Heart left ventricle (tissue), 13 donors: ENCODE measurements around the gene UVSSA.
"Not testable (repeated sequence)": the region's sequence is repeated elsewhere in the genome, so short reads cannot be mapped to it uniquely, and the experiment has no call there.

Source experiments
- CTCF ChIP-seq, 12 donors: fragments of 200-600 bp; sonication (generic) in 4 of 12; IDR thresholded peaks; one replicate each; pipeline versions ENCODE4 v1.5.0 to v1.8.0; 2018 to 2022; ENCODE audit warnings: antibody characterized with exemption in 12 of 12, mild to moderate bottlenecking in 5 of 12
- POLR2A ChIP-seq, 2 donors: fragments of 450-650 bp; IDR thresholded peaks; one replicate each; pipeline ENCODE4 v1.6.1; 2017; ENCODE audit warnings: antibody characterized with exemption in 2 of 2, mild to moderate bottlenecking in 2 of 2, moderate library complexity in 2 of 2
- donor health status: ischemic (EF 13 %, LVEDD 7.1; RV severe dilation, severe dysfunction).
- donor health status: DM: no; HTN: yes; CAD: no.
- donor health status: DM: no; HTN: no; CAD: no.
- donor health status: ischemic (EF 25% LVEDD 6.9; RV normal size, moderate dysfunction).
- donor health status: ischemic (EF 25% LVEDD 5.7; RV mildly dilated, moderate dysfunction).
- donor health status: ischemic (EF 35%, LVEDD 5.7; RV mildly dilated, moderate dysfunction).
- donor health status: nonischemic (EF 11% LVEDD 7.7; RV severe dilation, severe dysfunction).
- donor health status: DM: yes; HTN: yes; CAD: no.
- donor health status: PGD.
- donor health status: ischemic (EF 29% LVEDD 5.4; RV normal size, mild dysfunction).
- donor health status: nonischemic (EF 23%, LVEDD 6.1; RV moderate dilation, normal function).

DNA sequence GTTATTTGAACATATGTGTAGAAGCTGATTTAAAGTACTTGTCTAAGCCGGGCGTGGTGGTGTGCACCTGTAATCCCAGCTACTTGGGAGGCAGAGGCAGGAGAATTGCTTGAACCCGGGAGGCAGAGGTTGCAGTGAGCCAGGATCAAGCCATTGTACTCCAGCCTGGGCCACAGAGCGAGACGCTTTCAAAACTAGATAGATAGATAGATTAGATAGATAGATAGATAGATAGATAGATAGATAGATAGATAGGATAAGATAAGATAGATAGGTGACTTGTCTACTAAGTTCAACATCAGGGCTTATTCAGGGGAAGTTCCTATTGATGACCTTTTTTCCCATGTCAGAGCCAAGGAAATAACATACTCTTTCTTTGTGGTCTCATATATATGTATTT lies 46.4 kb downstream of the UVSSA start:
- not testable (repeated sequence) for TF ChIP-seq POLR2A, CTCF (IDR thresholded peaks at IDR 0.05)
